ENCODE measurements around the gene KRT33B. TPM values are rescaled to one million over a fixed set of nuclear protein-coding genes. Genes with fewer than 3 reads are reported as not detected.

Gene KRT33B
- total RNA-seq, 4 donors from 2014 or later = not detected

DNA sequence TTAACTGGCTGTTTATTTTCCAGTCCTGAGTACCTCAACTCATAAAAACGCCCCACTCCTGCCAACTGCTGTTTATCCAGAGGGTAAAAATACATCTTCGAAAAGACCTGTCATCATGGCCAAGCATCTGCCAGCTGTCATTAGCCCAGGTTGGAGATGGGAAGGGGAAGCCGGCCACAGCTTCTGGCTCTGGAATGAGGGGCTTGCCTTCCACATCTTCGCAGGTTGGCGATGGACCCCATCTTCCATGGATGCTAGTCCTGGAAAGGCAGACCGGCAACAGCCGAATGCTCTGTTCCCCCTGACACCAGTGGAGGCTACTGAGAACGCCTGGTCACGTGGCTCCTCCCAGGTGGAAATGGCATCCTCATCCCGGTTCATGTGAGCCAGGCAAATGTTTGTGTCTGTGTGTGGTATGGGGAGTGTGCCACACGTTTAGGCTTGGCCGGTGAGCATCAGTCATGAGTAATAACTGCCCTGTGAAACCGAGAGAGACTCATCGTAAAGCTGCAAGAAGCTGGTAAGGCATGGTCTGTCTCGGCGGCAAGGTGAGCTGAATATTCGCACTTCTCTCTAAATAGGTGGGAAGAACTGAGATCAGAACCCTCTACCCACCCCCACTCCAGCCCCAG lies 53.7 kb downstream of the KRT33B start:
- Histone ChIP-seq H3K4me3 (replicated peaks in 1 of 3) (no peak overlapping the region), H3K27ac (no peak overlapping the region), H3K36me3 (no peaks in the 10 kb centered on the region), H3K27me3 (no peaks in the 10 kb centered on the region), H3K4me1 (no peaks in the 10 kb centered on the region), H3K9me3 (no peaks in the 10 kb centered on the region)
- WGBS, 2 donors = 76 to 77% methylated on average over 14 to 17 of the region's 17 CpGs
- DNase-seq = no peak
- TF ChIP-seq POLR2A (IDR thresholded peaks at IDR 0.05) = no peak
- TF ChIP-seq, protein P1, sequence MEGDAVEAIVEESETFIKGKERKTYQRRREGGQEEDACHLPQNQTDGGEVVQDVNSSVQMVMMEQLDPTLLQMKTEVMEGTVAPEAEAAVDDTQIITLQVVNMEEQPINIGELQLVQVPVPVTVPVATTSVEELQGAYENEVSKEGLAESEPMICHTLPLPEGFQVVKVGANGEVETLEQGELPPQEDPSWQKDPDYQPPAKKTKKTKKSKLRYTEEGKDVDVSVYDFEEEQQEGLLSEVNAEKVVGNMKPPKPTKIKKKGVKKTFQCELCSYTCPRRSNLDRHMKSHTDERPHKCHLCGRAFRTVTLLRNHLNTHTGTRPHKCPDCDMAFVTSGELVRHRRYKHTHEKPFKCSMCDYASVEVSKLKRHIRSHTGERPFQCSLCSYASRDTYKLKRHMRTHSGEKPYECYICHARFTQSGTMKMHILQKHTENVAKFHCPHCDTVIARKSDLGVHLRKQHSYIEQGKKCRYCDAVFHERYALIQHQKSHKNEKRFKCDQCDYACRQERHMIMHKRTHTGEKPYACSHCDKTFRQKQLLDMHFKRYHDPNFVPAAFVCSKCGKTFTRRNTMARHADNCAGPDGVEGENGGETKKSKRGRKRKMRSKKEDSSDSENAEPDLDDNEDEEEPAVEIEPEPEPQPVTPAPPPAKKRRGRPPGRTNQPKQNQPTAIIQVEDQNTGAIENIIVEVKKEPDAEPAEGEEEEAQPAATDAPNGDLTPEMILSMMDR (IDR thresholded peaks at IDR 0.05) = no peak
- intact Hi-C loops (cut with DNase I) = no loop called here

DNA sequence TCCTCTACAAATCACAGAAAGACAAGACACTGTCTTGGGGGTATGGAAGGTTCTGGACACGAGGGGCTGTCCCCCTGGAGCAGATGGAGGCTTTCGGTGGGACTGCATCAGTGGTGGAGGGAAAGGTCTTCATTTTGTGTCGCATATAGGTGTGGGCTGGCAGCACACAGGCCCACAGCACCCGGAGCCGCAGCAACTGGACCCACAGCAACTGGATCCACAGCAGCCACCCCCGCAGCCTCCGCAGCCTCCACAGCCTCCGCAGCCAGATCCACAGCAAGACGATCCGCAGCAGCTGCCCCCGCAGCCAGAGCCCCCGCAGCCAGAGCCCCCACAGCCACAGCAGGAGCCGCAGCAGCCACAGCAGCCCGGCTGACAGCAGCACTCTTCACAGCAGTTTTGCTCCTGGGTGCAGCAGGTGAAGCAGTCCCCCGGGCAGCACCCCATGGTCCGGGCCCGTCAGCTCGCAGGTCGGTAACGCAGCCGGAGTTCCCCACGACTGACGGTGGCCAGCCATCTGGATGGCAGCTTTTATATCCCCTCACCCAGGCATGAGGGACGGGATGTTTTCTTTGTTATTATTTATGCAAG lies 54.3 kb downstream of the KRT33B start, which contains the start of gene KRTAP17-1:
TSS of gene KRTAP17-1 (minus strand) at position 507 of the 591 bp plus-strand sequence. CDS start at position 447, 60 bp downstream.
- TF ChIP-seq, protein P1 (IDR thresholded peaks at IDR 0.05) = no peak
- TF ChIP-seq POLR2A (IDR thresholded peaks at IDR 0.05) = no peak
- Histone ChIP-seq H3K4me1 (no peaks in the 10 kb centered on the region), H3K9me3 (no peaks in the 10 kb centered on the region), H3K36me3 (no peaks in the 10 kb centered on the region), H3K27ac (no peak within 1 kb of the TSS), H3K27me3 (no peaks in the 10 kb centered on the region), H3K4me3 (replicated peaks in 1 of 3) (no peak within 1 kb of the TSS)
- intact Hi-C loops (cut with DNase I) = no loop called here
- DNase-seq = no peak
- WGBS, 2 donors = 76 to 85% methylated on average over 13 to 20 of the region's 24 CpGs

Other genes starting within 250 kb of the KRT33B start
- not detected for gene KRTAP4-12, start 245.6 kb downstream of the KRT33B start, total RNA-seq
- gene KRTAP4-6, start 229.3 kb downstream of the KRT33B start, total RNA-seq = not detected
- not detected for gene KRTAP4-5, start 220.0 kb downstream of the KRT33B start, total RNA-seq
- not detected for gene KRTAP4-4, start 209.1 kb downstream of the KRT33B start, total RNA-seq
- not detected for gene KRTAP4-3, start 201.6 kb downstream of the KRT33B start, total RNA-seq
- gene KRTAP4-2, start 191.6 kb downstream of the KRT33B start, total RNA-seq = not detected
- gene KRTAP4-1, start 184.9 kb downstream of the KRT33B start, total RNA-seq = not detected
- not detected for gene KRTAP9-1, start 179.9 kb downstream of the KRT33B start, total RNA-seq
- gene KRTAP9-2, start 143.2 kb downstream of the KRT33B start, total RNA-seq = not detected
- not detected for gene KRTAP9-3, start 137.4 kb downstream of the KRT33B start, total RNA-seq
- not detected for gene KRTAP9-8, start 131.8 kb downstream of the KRT33B start, total RNA-seq
- gene KRTAP9-4, start 120.1 kb downstream of the KRT33B start, total RNA-seq = not detected
- gene KRTAP9-9, start 114.4 kb downstream of the KRT33B start, total RNA-seq = not detected
- gene KRTAP9-6, start 104.4 kb downstream of the KRT33B start, total RNA-seq = not detected
- gene KRTAP9-7, start 94.1 kb downstream of the KRT33B start, total RNA-seq = not detected
- gene KRTAP29-1, start 67.0 kb downstream of the KRT33B start, total RNA-seq = not detected
- not detected for gene KRTAP16-1, start 60.5 kb downstream of the KRT33B start, total RNA-seq
- gene KRTAP17-1, start 54.1 kb downstream of the KRT33B start, total RNA-seq = not detected
- gene KRT33A, start 19.0 kb downstream of the KRT33B start, total RNA-seq = not detected
- not detected for gene KRT34, start 12.5 kb upstream of the KRT33B start, total RNA-seq
- not detected for gene KRT31, start 27.8 kb upstream of the KRT33B start, total RNA-seq
- gene KRT37, start 54.8 kb upstream of the KRT33B start, total RNA-seq = not detected
- gene KRT38, start 71.2 kb upstream of the KRT33B start, total RNA-seq = not detected
- not detected for gene KRT32, start 97.6 kb upstream of the KRT33B start, total RNA-seq
- not detected for gene KRT35, start 111.3 kb upstream of the KRT33B start, total RNA-seq
- not detected for gene KRT36, start 120.1 kb upstream of the KRT33B start, total RNA-seq
- under 1 TPM in 1 of 4 donors, not detected in 3; 0.83 TPM for gene KRT13, start 135.8 kb upstream of the KRT33B start, total RNA-seq
- gene KRT15, start 149.1 kb upstream of the KRT33B start, total RNA-seq = under 1 TPM in 1 of 4 donors, not detected in 3; 0.93 TPM
- gene KRT19, start 158.5 kb upstream of the KRT33B start, total RNA-seq = 10 to 100 TPM; 18.3 to 41.4 (median 28.6) TPM
- gene KRT9, start 202.2 kb upstream of the KRT33B start, total RNA-seq = not detected
- 10 to 100 TPM in 1 of 4 donors, under 1 TPM in 1, not detected in 2; 0.22 to 12.4 TPM for gene KRT14, start 217.1 kb upstream of the KRT33B start, total RNA-seq
- 1 to 10 TPM in 2 of 4 donors, not detected in 2; 1.3 to 2.0 TPM for gene KRT16, start 243.0 kb upstream of the KRT33B start, total RNA-seq

Measured in thyroid gland (tissue), 4 donors.